ENCODE measurements around the gene OR6C76. TPM values are rescaled to one million over a fixed set of nuclear protein-coding genes. Genes with fewer than 3 reads are reported as not detected.

OR6C76 gene
- total RNA-seq (2014; rRNA removed) (not detected in 2 replicates), Bru-seq, nascent RNA (not detected), BruChase-seq, experiment 1, labeled RNA remaining after a 6-hour chase (not detected), BruChase-seq, experiment 2, labeled RNA remaining after a 2-hour chase (not detected)
- long read RNA-seq: 0 reads

DNA sequence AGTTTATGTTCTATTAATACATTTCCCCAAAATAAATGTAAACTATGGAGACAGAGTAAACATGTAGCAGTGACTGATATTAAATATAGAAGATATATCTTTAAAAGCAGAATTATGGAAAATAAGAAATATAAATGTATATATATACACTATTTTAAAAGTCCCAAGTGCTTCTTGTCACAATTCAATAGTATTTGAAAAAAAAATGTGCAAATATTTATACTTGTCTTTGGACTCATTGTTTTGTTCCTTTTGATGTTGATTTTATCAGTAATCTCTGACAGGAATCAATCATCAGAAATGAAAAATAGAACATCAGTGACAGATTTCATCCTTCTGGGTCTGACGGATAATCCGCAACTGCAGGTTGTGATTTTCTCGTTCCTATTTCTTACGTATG lies at the start of gene OR6C76:
OR6C76 (plus strand) TSS at position 301 of the 400 bp plus-strand sequence; CDS start at position 301, 0 bp downstream.
- POLR2A ChIA-PET (ENCODE audit: unreplicated experiment): no interaction called here

DNA sequence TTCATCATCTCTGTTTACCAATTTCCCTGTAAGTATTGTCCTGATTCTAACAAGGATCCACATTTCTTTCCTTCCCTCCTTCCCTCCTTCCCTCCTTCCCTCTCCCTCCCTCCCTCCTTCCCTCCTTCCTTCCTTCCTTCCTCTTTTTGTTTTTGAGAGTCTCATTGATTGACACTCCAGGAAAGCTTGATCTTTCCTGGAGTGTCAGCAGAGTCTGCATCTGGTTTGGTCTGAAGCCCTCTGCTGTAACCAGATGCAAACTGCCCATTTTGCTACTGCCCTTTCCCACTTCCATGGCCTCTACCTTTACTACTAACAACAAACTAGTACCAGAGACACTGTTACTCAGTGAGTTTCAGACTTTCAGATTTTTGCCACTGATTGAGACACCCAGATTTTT lies 40.2 kb upstream of the OR6C76 start:
- no peak overlapping the region for H3K4me3 ChIP-seq (ENCODE audit: low read length)
- no peaks in the 10 kb centered on the region for H3K79me2 ChIP-seq (ENCODE audit: low read length)
- no peaks in the 10 kb centered on the region for H3F3A ChIP-seq (ENCODE audit: low read length, unreplicated experiment)
- H3K4me2 ChIP-seq (ENCODE audit: low read length): no peak overlapping the region
- no peak overlapping the region for H2AFZ ChIP-seq (ENCODE audit: low read length)
- no peak overlapping the region for H3K27ac ChIP-seq (ENCODE audit: low read length)
- DNase-seq (no peak), ATAC-seq (no peak)
- CTCF ChIA-PET: no interaction called here
- H3K36me3 ChIP-seq (ENCODE audit: low read depth, low read length): no peaks in the 10 kb centered on the region
- H3K9ac ChIP-seq (ENCODE audit: low read length): no peak overlapping the region
- no peaks in the 10 kb centered on the region for H4K20me1 ChIP-seq (ENCODE audit: low read length)
- intact Hi-C loops (cut with micrococcal nuclease): no loop called here
- POLR2A ChIA-PET (ENCODE audit: unreplicated experiment): no interaction called here
- H3K4me1 ChIP-seq (ENCODE audit: insufficient read depth, low read length): no peaks in the 10 kb centered on the region
- H3K27me3 ChIP-seq (ENCODE audit: low read length): peaks cover 22% of the 10 kb centered on the region
- H3K9me2 ChIP-seq (replicated peaks; ENCODE audit: low read length): no peaks in the 10 kb centered on the region
- no peaks in the 10 kb centered on the region for H3K9me3 ChIP-seq (ENCODE audit: low read length)
- TF ChIP-seq EZH2phosphoT487 (IDR thresholded peaks at IDR 0.05; ENCODE audit: borderline replicate concordance, low read length): no peak
- no peak for TF ChIP-seq CTCF (conservative IDR thresholded peaks at IDR 0.05; ENCODE audit: low read depth, low read length)
- TF ChIP-seq EZH2 (IDR thresholded peaks at IDR 0.05; ENCODE audit: low read length, unreplicated experiment): no peak
- no TSS peak for BruUV-seq (replicated peaks)

More for the DNA sequence above, at the start of gene OR6C76:
- no TSS peak for BruUV-seq (replicated peaks)
- Histone ChIP-seq H3K27ac (ENCODE audit: low read length) (no peak within 1 kb of the TSS), H3K36me3 (ENCODE audit: low read depth, low read length) (no peaks in the 10 kb centered on the region), H3K9me2 (replicated peaks; ENCODE audit: low read length) (no peaks in the 10 kb centered on the region), H3F3A (ENCODE audit: low read length, unreplicated experiment) (no peaks in the 10 kb centered on the region), H2AFZ (ENCODE audit: low read length) (no peak within 1 kb of the TSS), H4K20me1 (ENCODE audit: low read length) (no peaks in the 10 kb centered on the region), H3K27me3 (ENCODE audit: low read length) (no peaks in the 10 kb centered on the region), H3K9me3 (ENCODE audit: low read length) (no peaks in the 10 kb centered on the region), H3K4me3 (ENCODE audit: low read length) (no peak within 1 kb of the TSS), H3K4me2 (ENCODE audit: low read length) (no peak within 1 kb of the TSS), H3K9ac (ENCODE audit: low read length) (no peak within 1 kb of the TSS), H3K4me1 (ENCODE audit: insufficient read depth, low read length) (no peaks in the 10 kb centered on the region), H3K79me2 (ENCODE audit: low read length) (no peaks in the 10 kb centered on the region)
- no peak for TF ChIP-seq EZH2 (IDR thresholded peaks at IDR 0.05; ENCODE audit: low read length, unreplicated experiment)
- no peak for TF ChIP-seq CTCF (conservative IDR thresholded peaks at IDR 0.05; ENCODE audit: low read depth, low read length)
- DNase-seq (no peak), ATAC-seq (no peak)
- intact Hi-C loops (cut with micrococcal nuclease): no loop called here
- CTCF ChIA-PET: no interaction called here

GRCh38 chr12:55392032-55392795 lies 33.8 kb upstream of the OR6C76 start:
- peaks cover 34% of the 10 kb centered on the region for H3K27me3 ChIP-seq (ENCODE audit: low read length)
- H3K4me2 ChIP-seq (ENCODE audit: low read length): no peak overlapping the region
- no peaks in the 10 kb centered on the region for H3K36me3 ChIP-seq (ENCODE audit: low read depth, low read length)
- H3K9ac ChIP-seq (ENCODE audit: low read length): no peak overlapping the region
- no peak for DNase-seq
- H3K27ac ChIP-seq (ENCODE audit: low read length): no peak overlapping the region
- no peaks in the 10 kb centered on the region for H3F3A ChIP-seq (ENCODE audit: low read length, unreplicated experiment)
- TF ChIP-seq CTCF (conservative IDR thresholded peaks at IDR 0.05; ENCODE audit: low read depth, low read length) (no peak), EZH2 (IDR thresholded peaks at IDR 0.05; ENCODE audit: low read length, unreplicated experiment) (no peak), EZH2phosphoT487 (IDR thresholded peaks at IDR 0.05; ENCODE audit: borderline replicate concordance, low read length) (no peak)
- H4K20me1 ChIP-seq (ENCODE audit: low read length): no peaks in the 10 kb centered on the region
- H3K9me3 ChIP-seq (ENCODE audit: low read length): no peaks in the 10 kb centered on the region
- H2AFZ ChIP-seq (ENCODE audit: low read length): no peak overlapping the region
- BruUV-seq (replicated peaks): no TSS peak
- intact Hi-C loops (cut with micrococcal nuclease): no loop called here
- no peak for ATAC-seq
- ChIA-PET POLR2A (ENCODE audit: unreplicated experiment) (no interaction called here), CTCF (interaction anchor here (0.6 kb wide), 1 partner anchor 227 kb away, joined by 3 read pairs; no protein-coding TSS in a partner anchor)
- H3K79me2 ChIP-seq (ENCODE audit: low read length): no peaks in the 10 kb centered on the region
- H3K4me1 ChIP-seq (ENCODE audit: insufficient read depth, low read length): no peaks in the 10 kb centered on the region
- H3K9me2 ChIP-seq (replicated peaks; ENCODE audit: low read length): no peaks in the 10 kb centered on the region
- H3K4me3 ChIP-seq (ENCODE audit: low read length): no peak overlapping the region
